NCI-H2227 (cell line): ENCODE results near the gene AUTS2.

Experiments
- DNase-seq: peaks from one replicate; lab custom pipeline; 2025; ENCODE audit not compliant: unreplicated experiment; lab: John Stamatoyannopoulos, UW

AUTS2 gene

GRCh38 chr7:70774950-70775527, 1176.8 kb downstream of the AUTS2 start:
- DNase-seq: no peak

GRCh38 chr7:70775570-70776156, 1177.4 kb downstream of the AUTS2 start:
- no peak for DNase-seq

GRCh38 chr7:70776627-70777101, 1178.4 kb downstream of the AUTS2 start:
- no peak for DNase-seq

GRCh38 chr7:70777251-70777650, 1179.0 kb downstream of the AUTS2 start:
- DNase-seq: no peak

- DNase-seq: no peak
Observed at GRCh38 chr7:70778585-70778984, 1180.3 kb downstream of the AUTS2 start.

- no peak for DNase-seq
Observed at GRCh38 chr7:70779321-70779720, 1181.0 kb downstream of the AUTS2 start.

GRCh38 chr7:70781922-70782311, 1183.6 kb downstream of the AUTS2 start:
- DNase-seq: no peak

- DNase-seq: no peak
Observed at GRCh38 chr7:70782796-70783195, 1184.5 kb downstream of the AUTS2 start.

GRCh38 chr7:70785427-70785826, 1187.2 kb downstream of the AUTS2 start:
- no peak for DNase-seq

GRCh38 chr7:70786076-70786475, 1187.8 kb downstream of the AUTS2 start:
- no peak for DNase-seq

- no peak for DNase-seq
Observed at GRCh38 chr7:70787286-70787685, 1189.0 kb downstream of the AUTS2 start.

GRCh38 chr7:70787771-70788170, 1189.5 kb downstream of the AUTS2 start:
- DNase-seq: no peak

- DNase-seq: no peak
Observed at GRCh38 chr7:70788276-70788675, 1190.0 kb downstream of the AUTS2 start.

- DNase-seq: no peak
Observed at GRCh38 chr7:70789481-70790214, 1191.4 kb downstream of the AUTS2 start.

- DNase-seq: no peak
Observed at GRCh38 chr7:70790215-70791073, 1192.2 kb downstream of the AUTS2 start.

GRCh38 chr7:70791341-70791740, 1193.1 kb downstream of the AUTS2 start:
- DNase-seq: no peak

- DNase-seq: no peak
Observed at GRCh38 chr7:70793060-70793459, 1194.8 kb downstream of the AUTS2 start.

- no peak for DNase-seq
Observed at GRCh38 chr7:70793821-70794220, 1195.5 kb downstream of the AUTS2 start.

GRCh38 chr7:70794962-70795361, 1196.7 kb downstream of the AUTS2 start:
- DNase-seq: no peak

- DNase-seq: no peak
Observed at GRCh38 chr7:70795948-70796347, 1197.7 kb downstream of the AUTS2 start.

- DNase-seq: no peak
Observed at GRCh38 chr7:70797109-70797514, 1198.8 kb downstream of the AUTS2 start.
